HL-60/S4 treated with phorbol 12-myristate 13-acetate at 8.2 ng/mL for 4 days and 3 days (cell line): ENCODE results near the gene CEACAM16.

Experiments used
- in situ Hi-C: fragments of 300-500 bp; cut with MboI; formaldehyde crosslinking; loops from 2 replicates; pipeline ENCODE4 v1.15.0; 2022; ENCODE audit warnings: low sequenced_read_pairs

CEACAM16 gene

GRCh38 chr19:44757057-44757734, 58.2 kb downstream of the CEACAM16 start:
- in situ Hi-C loops = no loop called here

GRCh38 chr19:44757735-44758505, 59.0 kb downstream of the CEACAM16 start:
- in situ Hi-C loops = no loop called here

- in situ Hi-C loops = no loop called here
Observed at GRCh38 chr19:44758596-44758995, 59.6 kb downstream of the CEACAM16 start.

- in situ Hi-C loops = no loop called here
Observed at GRCh38 chr19:44759083-44759804, 60.3 kb downstream of the CEACAM16 start.
